AG04449 (cell line): ENCODE measurements around the gene TARP.
A peak's percentile ranks its signal among the peaks of the same experiment; 100 is the strongest.

Experiments
- CTCF ChIA-PET: fragments of 350-600 bp; formaldehyde crosslinking; extraction: SDS; loops from one replicate; lab custom pipeline; 2021; ENCODE audit warnings: antibody characterized with exemption; lab: Yijun Ruan, JAX
- POLR2A ChIA-PET: fragments of 400-600, 350-600 bp; formaldehyde crosslinking; extraction: SDS; loops from one replicate; lab custom pipeline; 2020; ENCODE audit warnings: antibody characterized with exemption, inconsistent platforms; lab: Yijun Ruan, JAX
- DNase-seq: peaks from one replicate; pipeline ENCODE4 v3.0.0-alpha.2; 2010; ENCODE audit warnings: low read depth, low spot score
- H3K4me3 ChIP-seq: 2 replicates; pipeline ENCODE4 v1.5.1; 2011; ENCODE audit warnings: low read depth, mild to moderate bottlenecking, control low read depth, low read length
- CTCF ChIP-seq: IDR thresholded peaks from one replicate; pipeline ENCODE4 v1.5.1; 2011; ENCODE audit warnings: mild to moderate bottlenecking, moderate library complexity, low read length, control low read depth, inconsistent platforms; ENCODE audit not compliant: insufficient read depth; ENCODE audit errors: missing control alignments

The TARP gene

GRCh38 chr7:38215735-38216670 lies 57.4 kb downstream of the TARP start:
- DNase-seq = peak; percentile 67
- CTCF ChIA-PET = interaction anchor here (0.6 to 10.3 kb wide), 60 partner anchors 7 to 533 kb away, joined by 3 to 265 read pairs (median 5); partner anchors contain the start of genes SFRP4 and STARD3NL
- H3K4me3 ChIP-seq = no peak overlapping the region
- POLR2A ChIA-PET = interaction anchor here (0.8 to 1.3 kb wide), 2 partner anchors 19 to 38 kb away, joined by 4 to 5 read pairs; partner anchors contain the start of gene STARD3NL
- peak; percentile 92 for TF ChIP-seq CTCF

GRCh38 chr7:38215115-38215514 lies 58.3 kb downstream of the TARP start:
- POLR2A ChIA-PET = interaction anchor here (0.8 kb wide), 1 partner anchor 18 kb away, joined by 4 read pairs; no protein-coding TSS in a partner anchor
- TF ChIP-seq CTCF = no peak
- CTCF ChIA-PET = interaction anchor here (0.7 to 10.3 kb wide), 45 partner anchors 8 to 314 kb away, joined by 3 to 265 read pairs (median 7); partner anchors contain the start of genes SFRP4 and STARD3NL
- no peak for DNase-seq
- H3K4me3 ChIP-seq = no peak overlapping the region

- POLR2A ChIA-PET = no interaction called here
- TF ChIP-seq CTCF = no peak
- no peak for DNase-seq
- no peak overlapping the region for H3K4me3 ChIP-seq
- CTCF ChIA-PET = interaction anchor here (1.1 to 4.5 kb wide), 8 partner anchors 9 to 142 kb away, joined by 3 to 49 read pairs (median 6); no protein-coding TSS in a partner anchor
Observed at GRCh38 chr7:38211940-38212339, 61.5 kb downstream of the TARP start.

GRCh38 chr7:38211486-38211885 lies 62.0 kb downstream of the TARP start:
- no peak overlapping the region for H3K4me3 ChIP-seq
- no peak for DNase-seq
- POLR2A ChIA-PET = no interaction called here
- no peak for TF ChIP-seq CTCF
- CTCF ChIA-PET = interaction anchor here (1.0 to 4.5 kb wide), 10 partner anchors 10 to 142 kb away, joined by 3 to 49 read pairs (median 4); no protein-coding TSS in a partner anchor
